GM12878 (cell line): ENCODE data around the gene ARID3B.

Experiments
- E4F1 ChIP-seq: fragments of 450-650 bp; IDR thresholded peaks from 2 replicates; pipeline ENCODE4 v1.6.1; 2018; ENCODE audit warnings: borderline replicate concordance, mild to moderate bottlenecking; ENCODE audit not compliant: partially characterized antibody
- RAD21 ChIP-seq: IDR thresholded peaks from 2 replicates; pipeline ENCODE4 v1.6.1; 2011; ENCODE audit warnings: mild to moderate bottlenecking, low read depth, low read length, moderate library complexity; ENCODE audit not compliant: insufficient read depth

- TF ChIP-seq RAD21 = no peak
- TF ChIP-seq E4F1 = no peak
Observed at GRCh38 chr15:74499366-74499765, 41.7 kb upstream of the ARID3B start.
